Esophagus squamous epithelium (tissue), 4 donors: ENCODE data around the gene GRIK3.

Experiments
- POLR2A ChIP-seq, 4 donors: fragments of 450-650 bp; IDR thresholded peaks; one replicate each; pipeline ENCODE4 v1.6.1; 2017; ENCODE audit warnings: antibody characterized with exemption in 4 of 4, mild to moderate bottlenecking in 4 of 4, moderate library complexity in 3 of 4
- TF ChIP-seq, protein P1 (sequence below), 6 experiments: fragments of 450-650 bp in 4 of 6; fragments of 200-600 bp in 2 of 6; sonication (generic) in 2 of 6; IDR thresholded peaks; one replicate each; pipeline ENCODE4 v1.5.1; 2016 to 2019; ENCODE audit warnings: antibody characterized with exemption in 6 of 6, mild to moderate bottlenecking in 4 of 6, moderate library complexity in 4 of 6

DNA sequence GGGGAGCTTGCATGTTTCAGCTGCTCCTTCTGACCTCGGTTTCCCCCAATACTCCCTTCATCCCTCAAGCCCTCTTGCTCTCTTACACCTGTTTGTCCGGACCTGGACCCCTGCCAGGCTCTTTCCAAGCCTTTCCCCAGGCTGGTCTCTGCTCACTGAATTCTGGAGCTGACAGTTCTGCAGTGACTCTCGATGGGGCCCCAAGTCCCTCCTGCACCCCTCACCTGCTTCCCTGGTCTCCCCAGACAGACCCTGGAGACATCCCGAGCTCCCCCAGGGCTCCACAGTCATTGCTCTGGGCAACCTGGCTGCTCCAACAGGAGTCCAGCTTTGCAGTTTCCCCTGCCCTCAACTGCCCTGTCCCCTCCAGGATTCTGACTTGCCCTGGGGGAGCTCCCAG is 198.6 kb downstream of the GRIK3 start:
- TF ChIP-seq, protein P1, sequence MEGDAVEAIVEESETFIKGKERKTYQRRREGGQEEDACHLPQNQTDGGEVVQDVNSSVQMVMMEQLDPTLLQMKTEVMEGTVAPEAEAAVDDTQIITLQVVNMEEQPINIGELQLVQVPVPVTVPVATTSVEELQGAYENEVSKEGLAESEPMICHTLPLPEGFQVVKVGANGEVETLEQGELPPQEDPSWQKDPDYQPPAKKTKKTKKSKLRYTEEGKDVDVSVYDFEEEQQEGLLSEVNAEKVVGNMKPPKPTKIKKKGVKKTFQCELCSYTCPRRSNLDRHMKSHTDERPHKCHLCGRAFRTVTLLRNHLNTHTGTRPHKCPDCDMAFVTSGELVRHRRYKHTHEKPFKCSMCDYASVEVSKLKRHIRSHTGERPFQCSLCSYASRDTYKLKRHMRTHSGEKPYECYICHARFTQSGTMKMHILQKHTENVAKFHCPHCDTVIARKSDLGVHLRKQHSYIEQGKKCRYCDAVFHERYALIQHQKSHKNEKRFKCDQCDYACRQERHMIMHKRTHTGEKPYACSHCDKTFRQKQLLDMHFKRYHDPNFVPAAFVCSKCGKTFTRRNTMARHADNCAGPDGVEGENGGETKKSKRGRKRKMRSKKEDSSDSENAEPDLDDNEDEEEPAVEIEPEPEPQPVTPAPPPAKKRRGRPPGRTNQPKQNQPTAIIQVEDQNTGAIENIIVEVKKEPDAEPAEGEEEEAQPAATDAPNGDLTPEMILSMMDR (IDR thresholded peaks at IDR 0.05) = no peak
- TF ChIP-seq POLR2A (IDR thresholded peaks at IDR 0.05) = no peak
